Retinal pigment epithelial cell (primary cell): Measurements from ENCODE around the gene TEX53.

Source experiments
- DNase-seq: peaks from one replicate; pipeline ENCODE4 v3.0.0-alpha.2; 2010; ENCODE audit warnings: low read depth
- H3K4me3 ChIP-seq: 2 replicates; pipeline ENCODE4 v1.5.1; 2011; ENCODE audit warnings: mild to moderate bottlenecking, low read length, control low read depth, moderate library complexity
- CTCF ChIP-seq: conservative IDR thresholded peaks from 2 replicates; pipeline ENCODE4 v1.5.1; 2011; ENCODE audit warnings: low read depth, low read length, control low read depth, inconsistent platforms

The TEX53 gene

DNA sequence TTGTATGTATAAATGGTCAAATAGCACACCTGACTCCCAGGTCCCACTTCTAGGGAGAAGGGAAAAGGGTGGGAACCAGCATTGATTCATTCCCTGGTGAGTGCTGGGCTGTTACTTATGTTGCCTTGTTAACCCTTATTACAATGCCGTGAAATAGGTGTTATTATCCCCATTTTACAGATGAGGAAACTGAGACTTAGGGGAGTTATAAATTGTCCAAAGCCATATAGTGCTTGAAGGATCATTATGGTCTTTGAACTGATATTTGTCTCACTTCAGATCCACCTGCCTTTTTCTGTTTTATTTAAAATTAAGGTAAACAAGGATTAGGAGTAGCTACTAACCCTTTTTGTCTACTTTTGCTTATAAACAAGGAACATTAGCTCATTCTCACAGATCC, 30.1 kb downstream of the TEX53 start:
- no peak for DNase-seq
- no peak overlapping the region for H3K4me3 ChIP-seq
- TF ChIP-seq CTCF, result no peak

- no peak for TF ChIP-seq CTCF
- H3K4me3 ChIP-seq, result no peak overlapping the region
- DNase-seq, result peak; percentile 49
Observed at GRCh38 chr9:114626415-114627020, 31.1 kb downstream of the TEX53 start.

DNA sequence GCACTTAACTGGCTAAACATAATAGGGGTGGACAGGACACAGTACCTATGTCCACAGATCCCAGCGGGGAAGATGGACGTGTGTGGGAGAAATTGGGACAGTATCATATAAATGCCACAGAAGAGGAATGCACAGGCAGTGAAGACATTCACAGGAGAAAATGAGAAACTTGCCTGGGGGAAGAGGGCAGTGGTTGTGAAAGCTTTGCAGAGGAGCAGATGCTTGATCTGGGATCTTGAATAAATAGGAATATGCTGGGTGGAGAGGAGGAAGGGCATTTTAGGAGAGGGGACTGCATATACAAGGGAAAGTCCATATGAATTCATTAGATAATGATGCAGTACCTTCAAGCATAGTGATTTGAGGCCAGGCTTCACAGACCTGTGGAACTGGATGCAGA, 32.9 kb downstream of the TEX53 start:
- no peak overlapping the region for H3K4me3 ChIP-seq
- no peak for DNase-seq
- TF ChIP-seq CTCF, result no peak

GRCh38 chr9:114621975-114622609, 35.5 kb downstream of the TEX53 start:
- TF ChIP-seq CTCF, result no peak
- DNase-seq, result peak; percentile 56
- H3K4me3 ChIP-seq, result no peak overlapping the region

DNA sequence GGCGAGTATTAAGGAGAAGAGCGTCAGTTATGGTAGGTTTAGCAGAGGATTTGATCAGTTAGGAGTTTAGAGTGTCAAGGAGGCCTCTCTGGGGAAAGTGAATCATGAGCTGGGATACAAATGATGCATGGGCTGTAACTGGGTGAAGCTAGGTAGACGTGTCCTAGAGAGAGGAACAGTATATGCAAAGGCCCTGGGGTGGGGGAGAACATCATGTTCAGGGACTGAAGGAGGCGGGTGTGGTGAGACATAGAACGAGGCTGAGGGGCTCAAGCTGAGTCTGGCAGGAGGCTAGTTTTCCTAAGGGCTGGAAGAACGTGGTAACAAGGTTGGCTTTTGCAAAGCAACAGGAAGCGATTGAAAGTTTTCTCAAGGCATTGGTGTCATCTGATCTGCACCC, 36.0 kb downstream of the TEX53 start:
- TF ChIP-seq CTCF, result no peak

DNA sequence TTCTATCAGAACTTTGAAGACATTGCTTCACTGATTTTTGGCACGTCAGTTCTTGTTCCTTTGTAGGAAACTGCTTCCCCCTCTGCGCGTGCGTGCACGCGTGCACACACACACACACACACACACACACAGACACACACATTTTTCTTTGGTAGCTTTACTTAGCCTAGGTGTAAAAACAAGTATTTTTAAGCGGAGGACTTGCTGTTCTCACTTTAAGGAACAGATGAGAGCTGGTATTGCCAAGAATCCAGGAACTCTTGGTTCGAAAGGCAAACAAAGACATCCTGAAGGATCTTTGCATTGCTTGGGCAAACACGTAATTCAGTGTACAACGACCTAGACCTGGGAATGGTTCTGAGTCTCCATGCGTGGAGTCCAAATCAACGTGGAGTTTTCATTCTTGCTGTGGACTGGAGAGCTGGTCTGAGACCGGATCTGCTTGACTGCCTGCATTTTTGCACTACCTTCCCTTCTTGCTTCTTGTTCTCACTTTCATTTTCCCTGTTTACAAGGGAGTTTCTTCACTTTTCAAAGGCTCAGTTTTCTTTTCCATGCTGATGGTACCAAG, 38.3 kb downstream of the TEX53 start:
- H3K4me3 ChIP-seq, result no peak overlapping the region
- no peak for TF ChIP-seq CTCF

More for the DNA sequence above, 36.0 kb downstream of the TEX53 start:
- DNase-seq, result no peak
- no peak overlapping the region for H3K4me3 ChIP-seq

More for the DNA sequence above, 38.3 kb downstream of the TEX53 start:
- DNase-seq, result no peak
